WTC11 (cell line): ENCODE measurements around the gene GRM8. TPM values are rescaled to one million over a fixed set of nuclear protein-coding genes. Genes with fewer than 3 reads are reported as not detected.

Source experiments
- ATAC-seq: fragments of 200-7000 bp; cut with Tn5 transposase; 2 replicates; pipeline ENCODE4 v1.10.0; 2021; ENCODE audit warnings: mild to moderate bottlenecking, moderate library complexity
- CTCF ChIA-PET: fragments of 300-600 bp; sonication (Branson Sonifier 250); formaldehyde crosslinking; loops from one replicate; lab custom pipeline; 2021; ENCODE audit warnings: antibody characterized with exemption; lab: Charles Lee
- POLR2A ChIA-PET: fragments of 350-600 bp; sonication (Branson Sonifier 250); formaldehyde crosslinking; loops from one replicate; lab custom pipeline; 2021; ENCODE audit warnings: antibody characterized with exemption; lab: Charles Lee
- DNase-seq: peaks from one replicate; pipeline ENCODE4 v3.0.0; 2021; ENCODE audit warnings: low spot score
- H3K27ac Mint-ChIP-seq: 2 replicates; pipeline ENCODE4 v1.8.0; 2021; ENCODE audit warnings: mixed read lengths
- H3K27me3 Mint-ChIP-seq: 2 replicates; pipeline ENCODE4 v1.8.0; 2021; ENCODE audit warnings: low read depth, mild to moderate bottlenecking, moderate library complexity, mixed read lengths
- H3K36me3 Mint-ChIP-seq: 2 replicates; pipeline ENCODE4 v1.8.0; 2021; ENCODE audit warnings: mixed read lengths
- H3K4me1 Mint-ChIP-seq: 2 replicates; pipeline ENCODE4 v1.8.0; 2022; ENCODE audit warnings: mixed read lengths
- H3K4me3 Mint-ChIP-seq: 2 replicates; pipeline ENCODE4 v1.8.0; 2021; ENCODE audit warnings: mild to moderate bottlenecking, moderate library complexity, mixed read lengths
- H3K9me3 Mint-ChIP-seq: 2 replicates; pipeline ENCODE4 v1.8.0; 2021; ENCODE audit warnings: mixed read lengths
- ATF1 ChIP-seq: sonication (generic); formaldehyde crosslinking; IDR thresholded peaks from 2 replicates; pipeline ENCODE4 v1.8.1; 2023; ENCODE audit warnings: mild to moderate bottlenecking, moderate library complexity, missing genetic modification reagents
- CBFB ChIP-seq: sonication (generic); formaldehyde crosslinking; IDR thresholded peaks from 2 replicates; pipeline ENCODE4 v1.8.1; 2022; ENCODE audit warnings: mild to moderate bottlenecking, low read depth, missing genetic modification reagents
- CDX4 ChIP-seq: fragments of 250-450 bp; sonication (Bioruptor Pico); IDR thresholded peaks from 2 replicates; pipeline ENCODE4 v1.9.0; 2021; ENCODE audit warnings: moderate library complexity, mild to moderate bottlenecking, inconsistent platforms, borderline replicate concordance
- CREM ChIP-seq: sonication (generic); formaldehyde crosslinking; IDR thresholded peaks from 2 replicates; pipeline ENCODE4 v1.8.1; 2022; ENCODE audit warnings: mild to moderate bottlenecking, missing genetic modification reagents, moderate library complexity
- ETV6 ChIP-seq: sonication (generic); formaldehyde crosslinking; IDR thresholded peaks from 2 replicates; pipeline ENCODE4 v1.8.1; 2022; ENCODE audit warnings: mild to moderate bottlenecking, missing genetic modification reagents
- IRF1 ChIP-seq: sonication (generic); formaldehyde crosslinking; IDR thresholded peaks from 2 replicates; pipeline ENCODE4 v1.8.0; 2023; ENCODE audit warnings: missing genetic modification reagents
- IRF2 ChIP-seq: sonication (generic); formaldehyde crosslinking; IDR thresholded peaks from 2 replicates; pipeline ENCODE4 v1.8.0; 2022; ENCODE audit warnings: low read depth, missing genetic modification reagents, borderline replicate concordance
- NR2C2 ChIP-seq: sonication (generic); formaldehyde crosslinking; IDR thresholded peaks from 2 replicates; pipeline ENCODE4 v1.8.0; 2022; ENCODE audit warnings: mild to moderate bottlenecking, missing genetic modification reagents
- NR3C1 ChIP-seq: sonication (generic); formaldehyde crosslinking; conservative IDR thresholded peaks from 2 replicates; pipeline ENCODE4 v1.8.1; 2023; ENCODE audit warnings: low read depth, mild to moderate bottlenecking, missing genetic modification reagents
- OVOL2 ChIP-seq: fragments of 250-450 bp; sonication (Bioruptor Pico); IDR thresholded peaks from 2 replicates; pipeline ENCODE4 v1.9.0; 2021; ENCODE audit warnings: mild to moderate bottlenecking, borderline replicate concordance
- PRDM15 ChIP-seq: sonication (generic); formaldehyde crosslinking; IDR thresholded peaks from 2 replicates; pipeline ENCODE4 v1.8.0; 2022; ENCODE audit warnings: missing genetic modification reagents
- PREB ChIP-seq: sonication (generic); formaldehyde crosslinking; IDR thresholded peaks from 2 replicates; pipeline ENCODE4 v1.8.1; 2022; ENCODE audit warnings: mild to moderate bottlenecking, missing genetic modification reagents, moderate library complexity, borderline replicate concordance
- TCF7 ChIP-seq: sonication (generic); formaldehyde crosslinking; IDR thresholded peaks from 2 replicates; pipeline ENCODE4 v1.8.0; 2022; ENCODE audit warnings: mild to moderate bottlenecking, low read depth, missing genetic modification reagents, moderate library complexity
- TEAD4 ChIP-seq: sonication (generic); formaldehyde crosslinking; IDR thresholded peaks from 2 replicates; pipeline ENCODE4 v1.8.0; 2022; ENCODE audit warnings: mild to moderate bottlenecking, missing genetic modification reagents
- TP53 ChIP-seq: sonication (generic); formaldehyde crosslinking; IDR thresholded peaks from 2 replicates; pipeline ENCODE4 v1.8.1; 2023; ENCODE audit warnings: mild to moderate bottlenecking, missing genetic modification reagents
- ZBTB43 ChIP-seq: sonication (generic); formaldehyde crosslinking; IDR thresholded peaks from 2 replicates; pipeline ENCODE4 v1.8.1; 2023; ENCODE audit warnings: mild to moderate bottlenecking, missing genetic modification reagents
- ZNF232 ChIP-seq: sonication (generic); formaldehyde crosslinking; IDR thresholded peaks from 2 replicates; pipeline ENCODE4 v1.8.0; 2022; ENCODE audit warnings: mild to moderate bottlenecking, missing genetic modification reagents
- ZNF263 ChIP-seq: sonication (generic); formaldehyde crosslinking; IDR thresholded peaks from 2 replicates; pipeline ENCODE4 v1.8.1; 2022; ENCODE audit warnings: low read depth, mild to moderate bottlenecking, moderate library complexity, missing genetic modification reagents
- ZNF416 ChIP-seq: fragments of 250-450 bp; sonication (Bioruptor Pico); IDR thresholded peaks from 2 replicates; pipeline ENCODE4 v1.9.0; 2021; ENCODE audit warnings: mild to moderate bottlenecking, inconsistent platforms
- total RNA-seq: library from RNA; stranded (reverse); gene quantifications from 3 replicates; pipeline ENCODE4 v1.2.3, GENCODE V29; 2021
- TF ChIP-seq, protein P1 (sequence below): sonication (generic); formaldehyde crosslinking; IDR thresholded peaks from 2 replicates; pipeline ENCODE4 v1.8.1; 2022; ENCODE audit warnings: low read depth, missing genetic modification reagents, borderline replicate concordance
- TF ChIP-seq, protein P2 (sequence below): fragments of 250-450 bp; sonication (Bioruptor Pico); IDR thresholded peaks from 2 replicates; pipeline ENCODE4 v2.1.2; 2022; ENCODE audit warnings: mild to moderate bottlenecking, moderate library complexity

Gene GRM8
- total RNA-seq, 1 experiment from 2014 or later, result 2.3 TPM

- TF ChIP-seq CDX4 (CRISPR knock-in tag), result no peak
- TF ChIP-seq PRDM15 (CRISPR knock-in tag), result no peak
- no peak for TF ChIP-seq ETV6 (CRISPR knock-in tag)
- TF ChIP-seq ZNF263 (CRISPR knock-in tag), result no peak
- TF ChIP-seq TCF7 (CRISPR knock-in tag), result no peak
- no peak for TF ChIP-seq CBFB (CRISPR knock-in tag)
- TF ChIP-seq NR2C2 (CRISPR knock-in tag), result no peak
- no peak for TF ChIP-seq ZBTB43 (CRISPR knock-in tag)
- TF ChIP-seq IRF2, result no peak
- Mint-ChIP-seq H3K27ac (no peak overlapping the region), H3K4me1 (no peaks in the 10 kb centered on the region), H3K4me3 (no peak overlapping the region), H3K27me3 (no peaks in the 10 kb centered on the region), H3K36me3 (no peaks in the 10 kb centered on the region), H3K9me3 (no peaks in the 10 kb centered on the region)
- ChIA-PET POLR2A (no interaction called here), CTCF (no interaction called here)
- DNase-seq, result no peak
- ATAC-seq, result no peak
Observed at GRCh38 chr7:126569402-126569801, 683.3 kb downstream of the GRM8 start.

GRCh38 chr7:126557271-126557670 lies 695.5 kb downstream of the GRM8 start:
- ATAC-seq (no peak), DNase-seq (no peak)
- H3K4me3 Mint-ChIP-seq, result no peak overlapping the region
- no peak for TF ChIP-seq ZNF232 (CRISPR knock-in tag)
- no peak for TF ChIP-seq IRF1 (CRISPR knock-in tag)
- no peak for TF ChIP-seq CDX4 (CRISPR knock-in tag)
- TF ChIP-seq ZNF416, result no peak
- TF ChIP-seq NR3C1 (CRISPR knock-in tag), result no peak
- TF ChIP-seq OVOL2, result no peak
- TF ChIP-seq TEAD4 (CRISPR knock-in tag), result no peak
- TF ChIP-seq ATF1 (CRISPR knock-in tag), result no peak
- POLR2A ChIA-PET, result no interaction called here
- no peaks in the 10 kb centered on the region for H3K4me1 Mint-ChIP-seq
- no peaks in the 10 kb centered on the region for H3K36me3 Mint-ChIP-seq
- CTCF ChIA-PET, result no interaction called here
- H3K9me3 Mint-ChIP-seq, result no peaks in the 10 kb centered on the region
- no peaks in the 10 kb centered on the region for H3K27me3 Mint-ChIP-seq
- H3K27ac Mint-ChIP-seq, result no peak overlapping the region

DNA sequence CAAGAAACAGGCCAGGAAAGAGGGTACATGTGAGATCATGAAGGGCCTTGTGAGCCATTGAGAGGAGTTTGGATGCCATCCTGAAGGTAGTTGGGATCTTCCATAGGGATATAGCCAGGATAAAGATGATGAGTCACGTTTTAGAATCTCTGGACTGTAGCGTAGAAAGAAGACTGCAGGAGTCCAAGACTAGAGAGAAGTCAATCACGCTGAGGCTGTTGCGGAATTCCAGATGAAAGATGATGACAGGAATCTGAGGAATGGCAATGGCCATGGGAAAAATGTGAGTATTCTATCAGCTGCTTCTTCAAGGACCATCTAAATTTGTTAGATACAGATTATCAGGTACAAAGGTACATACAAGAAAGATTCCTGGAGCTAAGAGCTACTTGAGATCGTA lies 711.3 kb downstream of the GRM8 start:
- no peak overlapping the region for H3K27ac Mint-ChIP-seq

More for the DNA sequence above, 711.3 kb downstream of the GRM8 start:
- Mint-ChIP-seq H3K4me3 (no peak overlapping the region), H3K9me3 (no peaks in the 10 kb centered on the region), H3K36me3 (no peaks in the 10 kb centered on the region), H3K27me3 (no peaks in the 10 kb centered on the region), H3K4me1 (no peaks in the 10 kb centered on the region)
- ChIA-PET CTCF (no interaction called here), POLR2A (interaction anchor here (0.5 kb wide), 1 partner anchor 1147 kb away, joined by 6 read pairs; no protein-coding TSS in a partner anchor)
- TF ChIP-seq, protein P1, sequence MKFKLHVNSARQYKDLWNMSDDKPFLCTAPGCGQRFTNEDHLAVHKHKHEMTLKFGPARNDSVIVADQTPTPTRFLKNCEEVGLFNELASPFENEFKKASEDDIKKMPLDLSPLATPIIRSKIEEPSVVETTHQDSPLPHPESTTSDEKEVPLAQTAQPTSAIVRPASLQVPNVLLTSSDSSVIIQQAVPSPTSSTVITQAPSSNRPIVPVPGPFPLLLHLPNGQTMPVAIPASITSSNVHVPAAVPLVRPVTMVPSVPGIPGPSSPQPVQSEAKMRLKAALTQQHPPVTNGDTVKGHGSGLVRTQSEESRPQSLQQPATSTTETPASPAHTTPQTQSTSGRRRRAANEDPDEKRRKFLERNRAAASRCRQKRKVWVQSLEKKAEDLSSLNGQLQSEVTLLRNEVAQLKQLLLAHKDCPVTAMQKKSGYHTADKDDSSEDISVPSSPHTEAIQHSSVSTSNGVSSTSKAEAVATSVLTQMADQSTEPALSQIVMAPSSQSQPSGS (CRISPR knock-in tag), result no peak
- TF ChIP-seq TP53, result no peak
- no peak for TF ChIP-seq CREM (CRISPR knock-in tag)
- TF ChIP-seq, protein P2, sequence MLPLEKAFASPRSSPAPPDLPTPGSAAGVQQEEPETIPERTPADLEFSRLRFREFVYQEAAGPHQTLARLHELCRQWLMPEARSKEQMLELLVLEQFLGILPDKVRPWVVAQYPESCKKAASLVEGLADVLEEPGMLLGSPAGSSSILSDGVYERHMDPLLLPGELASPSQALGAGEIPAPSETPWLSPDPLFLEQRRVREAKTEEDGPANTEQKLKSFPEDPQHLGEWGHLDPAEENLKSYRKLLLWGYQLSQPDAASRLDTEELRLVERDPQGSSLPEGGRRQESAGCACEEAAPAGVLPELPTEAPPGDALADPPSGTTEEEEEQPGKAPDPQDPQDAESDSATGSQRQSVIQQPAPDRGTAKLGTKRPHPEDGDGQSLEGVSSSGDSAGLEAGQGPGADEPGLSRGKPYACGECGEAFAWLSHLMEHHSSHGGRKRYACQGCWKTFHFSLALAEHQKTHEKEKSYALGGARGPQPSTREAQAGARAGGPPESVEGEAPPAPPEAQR (CRISPR knock-in tag), result no peak
- TF ChIP-seq PREB (CRISPR knock-in tag), result no peak
- ATAC-seq, result no peak
- no peak for DNase-seq
